Measurements from ENCODE around the gene ATRN. TPM values are rescaled to one million over a fixed set of nuclear protein-coding genes. Genes with fewer than 3 reads are reported as not detected.

Gene ATRN
- total RNA-seq, 2 experiments from 2014 or later: 8.8 to 9.1 TPM

DNA sequence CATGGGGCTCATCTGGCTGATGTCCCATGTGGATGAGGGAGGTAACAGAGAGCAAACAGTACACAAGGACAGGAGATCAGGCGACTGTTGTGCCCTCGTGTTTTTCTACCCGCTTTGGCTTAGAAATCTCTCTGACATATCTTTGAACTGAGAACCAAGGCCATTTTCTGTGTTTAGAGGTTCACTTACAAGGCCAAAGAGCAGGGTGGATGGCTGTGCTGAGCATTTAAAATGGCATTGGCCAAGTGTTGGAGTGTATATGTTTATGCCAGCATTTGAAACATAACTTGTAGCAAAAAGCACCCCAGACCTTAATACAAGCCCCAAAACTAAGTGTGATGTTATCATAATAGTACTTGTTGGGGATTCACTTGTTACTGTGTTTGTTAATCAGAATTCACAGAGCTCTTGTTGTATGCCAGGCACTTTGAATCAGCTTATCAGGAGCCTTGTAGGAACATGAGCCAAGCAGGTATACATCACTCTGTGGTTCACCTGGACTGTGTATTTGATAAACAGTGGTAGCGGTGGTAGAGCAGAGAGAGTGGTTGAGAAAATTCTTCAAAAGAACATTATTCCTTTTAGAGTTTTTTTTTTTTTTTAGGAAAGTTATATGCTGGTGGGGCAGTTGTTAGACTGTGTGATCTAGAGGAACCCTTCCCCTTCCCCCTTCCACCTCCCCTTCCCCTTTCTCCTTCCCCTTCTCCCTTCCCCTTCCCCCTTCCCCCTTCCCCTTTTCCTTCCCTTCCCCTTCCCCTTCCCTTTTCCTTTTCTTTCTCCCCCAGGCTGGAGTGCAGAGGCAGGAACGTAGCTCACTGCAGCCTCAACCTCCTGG, 71.3 kb downstream of the ATRN start:
- POLR2A ChIA-PET: no interaction called here
- Histone ChIP-seq H3K27ac (ENCODE audit: low read depth in 1 of 2, low read length in 2 of 2) (no peak overlapping the region), H3K27me3 (ENCODE audit: control insufficient read depth in 1 of 2, insufficient read depth in 2 of 2, low read length in 2 of 2) (no peaks in the 10 kb centered on the region), H3K4me3 (ENCODE audit: low read length) (no peak overlapping the region), H3K36me3 (ENCODE audit: insufficient read depth, low read length) (peaks cover 8% of the 10 kb centered on the region), H3K9me3 (ENCODE audit: control insufficient read depth in 1 of 2, insufficient read depth in 1 of 2, low read length in 2 of 2) (no peaks in the 10 kb centered on the region), H3K4me1 (ENCODE audit: insufficient read depth, low read length) (no peaks in the 10 kb centered on the region)
- ATAC-seq (ENCODE audit: poor library complexity) (no peak), DNase-seq (no peak)
- intact Hi-C loops (cut with DNase I, micrococcal nuclease): no loop called here
- Mint-ChIP-seq H3K27me3 (no peaks in the 10 kb centered on the region), H3K9me3 (no peaks in the 10 kb centered on the region), H3K4me3 (no peak overlapping the region), H3K4me1 (ENCODE audit: low read depth) (no peaks in the 10 kb centered on the region), H3K36me3 (ENCODE audit: low read depth) (peaks cover 73% of the 10 kb centered on the region), H3K27ac (no peak overlapping the region)
- TF ChIP-seq, protein P1, sequence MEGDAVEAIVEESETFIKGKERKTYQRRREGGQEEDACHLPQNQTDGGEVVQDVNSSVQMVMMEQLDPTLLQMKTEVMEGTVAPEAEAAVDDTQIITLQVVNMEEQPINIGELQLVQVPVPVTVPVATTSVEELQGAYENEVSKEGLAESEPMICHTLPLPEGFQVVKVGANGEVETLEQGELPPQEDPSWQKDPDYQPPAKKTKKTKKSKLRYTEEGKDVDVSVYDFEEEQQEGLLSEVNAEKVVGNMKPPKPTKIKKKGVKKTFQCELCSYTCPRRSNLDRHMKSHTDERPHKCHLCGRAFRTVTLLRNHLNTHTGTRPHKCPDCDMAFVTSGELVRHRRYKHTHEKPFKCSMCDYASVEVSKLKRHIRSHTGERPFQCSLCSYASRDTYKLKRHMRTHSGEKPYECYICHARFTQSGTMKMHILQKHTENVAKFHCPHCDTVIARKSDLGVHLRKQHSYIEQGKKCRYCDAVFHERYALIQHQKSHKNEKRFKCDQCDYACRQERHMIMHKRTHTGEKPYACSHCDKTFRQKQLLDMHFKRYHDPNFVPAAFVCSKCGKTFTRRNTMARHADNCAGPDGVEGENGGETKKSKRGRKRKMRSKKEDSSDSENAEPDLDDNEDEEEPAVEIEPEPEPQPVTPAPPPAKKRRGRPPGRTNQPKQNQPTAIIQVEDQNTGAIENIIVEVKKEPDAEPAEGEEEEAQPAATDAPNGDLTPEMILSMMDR (IDR thresholded peaks at IDR 0.05): no peak
- CTCF ChIA-PET: no interaction called here

DNA sequence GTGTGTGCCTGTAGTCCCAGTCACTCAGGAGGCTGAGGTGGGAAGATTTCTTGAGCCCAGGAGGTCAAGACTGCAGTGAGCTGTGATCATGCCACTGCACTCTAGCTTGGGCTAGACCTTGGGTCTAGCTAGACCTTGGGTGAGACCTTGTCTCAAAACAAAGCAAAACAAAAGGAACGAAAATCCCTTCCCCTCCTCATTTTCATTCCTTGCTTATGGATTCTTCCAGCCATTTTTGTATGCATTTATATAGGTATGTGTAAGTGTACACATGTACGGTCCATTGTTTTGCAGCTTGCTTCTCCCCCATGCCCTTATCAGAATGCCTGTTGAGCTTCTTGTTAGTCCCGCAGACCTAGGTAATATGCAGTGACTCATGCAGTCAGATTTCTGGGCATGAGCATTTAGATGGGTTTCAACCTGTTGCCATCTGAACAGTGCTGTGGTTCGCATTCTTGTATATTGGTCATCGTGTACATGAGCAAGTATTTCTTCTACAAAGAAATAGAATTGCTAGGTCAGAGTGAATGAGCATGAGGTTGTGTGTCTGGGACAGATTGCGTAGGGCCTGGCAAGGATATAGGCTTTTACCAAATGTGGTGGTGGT, 73.2 kb downstream of the ATRN start:
- DNase-seq (no peak), ATAC-seq (ENCODE audit: poor library complexity) (no peak)
- Histone ChIP-seq H3K4me3 (ENCODE audit: low read length) (no peak overlapping the region), H3K27ac (ENCODE audit: low read depth in 1 of 2, low read length in 2 of 2) (no peak overlapping the region), H3K27me3 (ENCODE audit: control insufficient read depth in 1 of 2, insufficient read depth in 2 of 2, low read length in 2 of 2) (no peaks in the 10 kb centered on the region), H3K4me1 (ENCODE audit: insufficient read depth, low read length) (no peaks in the 10 kb centered on the region), H3K36me3 (ENCODE audit: insufficient read depth, low read length) (peaks cover 10% of the 10 kb centered on the region), H3K9me3 (ENCODE audit: control insufficient read depth in 1 of 2, insufficient read depth in 1 of 2, low read length in 2 of 2) (no peaks in the 10 kb centered on the region)
- H3K27ac Mint-ChIP-seq: no peak overlapping the region
- ChIA-PET POLR2A (no interaction called here), CTCF (no interaction called here)
- H3K36me3 Mint-ChIP-seq (ENCODE audit: low read depth): peaks cover 73% of the 10 kb centered on the region
- no peaks in the 10 kb centered on the region for H3K4me1 Mint-ChIP-seq (ENCODE audit: low read depth)
- intact Hi-C loops (cut with DNase I, micrococcal nuclease): no loop called here
- no peak overlapping the region for H3K4me3 Mint-ChIP-seq
- TF ChIP-seq, protein P1 (IDR thresholded peaks at IDR 0.05): no peak
- H3K27me3 Mint-ChIP-seq: no peaks in the 10 kb centered on the region
- H3K9me3 Mint-ChIP-seq: no peaks in the 10 kb centered on the region

DNA sequence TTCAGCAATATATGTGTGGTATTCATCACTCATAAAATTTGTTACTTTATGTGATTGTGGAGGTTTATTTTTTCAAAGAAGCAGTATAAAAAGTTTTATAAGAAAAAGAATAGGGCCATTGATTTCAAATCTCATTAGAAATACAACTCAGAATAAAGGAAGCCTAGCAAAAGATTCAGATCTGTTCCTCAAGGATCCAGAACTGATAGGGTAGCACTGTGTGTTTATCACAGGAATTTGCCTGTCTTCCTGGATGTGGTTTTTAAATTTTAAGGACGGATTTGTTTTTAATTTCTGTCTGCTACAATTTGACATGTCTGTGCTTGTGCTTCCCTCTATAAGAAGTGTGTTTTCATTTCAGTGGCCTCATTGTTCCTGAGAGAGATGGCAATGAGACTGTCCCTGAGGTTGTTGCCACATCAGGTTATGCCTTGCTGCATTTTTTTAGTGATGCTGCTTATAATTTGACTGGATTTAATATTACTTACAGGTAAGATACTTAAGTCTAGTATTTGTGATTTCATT, 74.6 kb downstream of the ATRN start:
- Histone ChIP-seq H3K4me3 (ENCODE audit: low read length) (no peak overlapping the region), H3K27ac (ENCODE audit: low read depth in 1 of 2, low read length in 2 of 2) (no peak overlapping the region), H3K36me3 (ENCODE audit: insufficient read depth, low read length) (peaks cover 10% of the 10 kb centered on the region), H3K4me1 (ENCODE audit: insufficient read depth, low read length) (no peaks in the 10 kb centered on the region), H3K9me3 (ENCODE audit: control insufficient read depth in 1 of 2, insufficient read depth in 1 of 2, low read length in 2 of 2) (no peaks in the 10 kb centered on the region), H3K27me3 (ENCODE audit: control insufficient read depth in 1 of 2, insufficient read depth in 2 of 2, low read length in 2 of 2) (no peaks in the 10 kb centered on the region)
- no peak for ATAC-seq (ENCODE audit: poor library complexity)
- intact Hi-C loops (cut with DNase I, micrococcal nuclease): no loop called here
- no peak overlapping the region for H3K4me3 Mint-ChIP-seq
- no peaks in the 10 kb centered on the region for H3K4me1 Mint-ChIP-seq (ENCODE audit: low read depth)
- H3K27ac Mint-ChIP-seq: no peak overlapping the region
- POLR2A ChIA-PET: no interaction called here
- DNase-seq: no peak
- peaks cover 75% of the 10 kb centered on the region for H3K36me3 Mint-ChIP-seq (ENCODE audit: low read depth)
- CTCF ChIA-PET: no interaction called here
- no peaks in the 10 kb centered on the region for H3K27me3 Mint-ChIP-seq
- TF ChIP-seq, protein P1 (IDR thresholded peaks at IDR 0.05): no peak
- no peaks in the 10 kb centered on the region for H3K9me3 Mint-ChIP-seq
